Endodermal cell (in vitro differentiated cells): Measurements from ENCODE around the gene BCCIP. TPM values are rescaled to one million over a fixed set of nuclear protein-coding genes. Genes with fewer than 3 reads are reported as not detected.

Experiments
- DNase-seq: peaks from one replicate; pipeline ENCODE4 v3.0.0-alpha.2; 2017
- H3K27ac ChIP-seq: 2 replicates; pipeline ENCODE4 v1.5.1; 2013; ENCODE audit warnings: mild to moderate bottlenecking, low read depth, low read length, moderate library complexity
- H3K27me3 ChIP-seq: 2 replicates; pipeline ENCODE4 v1.6.1; 2013; ENCODE audit warnings: mild to moderate bottlenecking, low read length, moderate library complexity; ENCODE audit not compliant: insufficient read depth, control insufficient read depth, poor library complexity, severe bottlenecking
- H3K36me3 ChIP-seq: 2 replicates; pipeline ENCODE4 v1.7.0; 2013; ENCODE audit warnings: mild to moderate bottlenecking, low read length, moderate library complexity; ENCODE audit not compliant: control insufficient read depth, insufficient read depth
- H3K4me1 ChIP-seq: one replicate; pipeline ENCODE4 v1.7.0; 2013; ENCODE audit warnings: low read length; ENCODE audit not compliant: control insufficient read depth, insufficient read depth
- H3K4me3 ChIP-seq: 2 replicates; pipeline ENCODE4 v1.5.1; 2013; ENCODE audit warnings: mild to moderate bottlenecking, low read length, moderate library complexity
- H3K9ac ChIP-seq: 2 replicates; pipeline ENCODE4 v1.6.1; 2013; ENCODE audit warnings: mild to moderate bottlenecking, low read length, moderate library complexity; ENCODE audit not compliant: poor library complexity, severe bottlenecking; ENCODE audit errors: extremely low read depth
- H3K9me3 ChIP-seq: 2 replicates; pipeline ENCODE4 v1.6.1; 2013; ENCODE audit warnings: mild to moderate bottlenecking, low read length, moderate library complexity; ENCODE audit not compliant: control insufficient read depth
- H3K27ac Mint-ChIP-seq: 2 replicates; pipeline ENCODE4 v1.8.0; 2020; ENCODE audit warnings: mixed read lengths
- H3K27me3 Mint-ChIP-seq: 2 replicates; pipeline ENCODE4 v1.8.0; 2021; ENCODE audit warnings: mild to moderate bottlenecking, mixed read lengths; ENCODE audit not compliant: insufficient read depth
- H3K36me3 Mint-ChIP-seq: 2 replicates; pipeline ENCODE4 v1.8.0; 2020; ENCODE audit warnings: low read depth, mixed read lengths
- H3K4me1 Mint-ChIP-seq: 2 replicates; pipeline ENCODE4 v1.8.0; 2020; ENCODE audit warnings: mixed read lengths
- H3K4me3 Mint-ChIP-seq: 2 replicates; pipeline ENCODE4 v1.8.0; 2020; ENCODE audit warnings: mild to moderate bottlenecking, moderate library complexity, mixed read lengths
- H3K9me3 Mint-ChIP-seq: 2 replicates; pipeline ENCODE4 v1.8.0; 2020; ENCODE audit warnings: mild to moderate bottlenecking, mixed read lengths
- WGBS, 2 experiments: methylation state at CpG; one replicate each; pipeline versions ENCODE4 v1.1.5 to v1.1.7; 2013; ENCODE audit warnings: missing lambda C conversion rate in 2 of 2, mixed read lengths in 1 of 2; ENCODE audit not compliant: insufficient coverage in 1 of 2, insufficient read length in 1 of 2; 5-methylcytosine and 5-hydroxymethylcytosine counted together
- total RNA-seq, 2 donors: library from RNA; stranded (reverse); fragmentation: NEBNext Ultra II Directional in 1 of 2; extraction: Animal tissue kit (Norgen Biotek cat#: 25700) in 1 of 2; gene quantifications; 2 replicates in 1 of 2; 3 replicates in 1 of 2; pipeline ENCODE4 v1.2.1, GENCODE V29; 2021
- TF ChIP-seq, protein P1 (sequence below): fragments of 200-600 bp; sonication (generic); conservative IDR thresholded peaks from 2 replicates; pipeline ENCODE4 v1.5.0; 2021; ENCODE audit warnings: antibody characterized with exemption, mild to moderate bottlenecking

BCCIP gene
- total RNA-seq, 2 donors from 2014 or later, result 84.4 to 93.8 TPM

DNA sequence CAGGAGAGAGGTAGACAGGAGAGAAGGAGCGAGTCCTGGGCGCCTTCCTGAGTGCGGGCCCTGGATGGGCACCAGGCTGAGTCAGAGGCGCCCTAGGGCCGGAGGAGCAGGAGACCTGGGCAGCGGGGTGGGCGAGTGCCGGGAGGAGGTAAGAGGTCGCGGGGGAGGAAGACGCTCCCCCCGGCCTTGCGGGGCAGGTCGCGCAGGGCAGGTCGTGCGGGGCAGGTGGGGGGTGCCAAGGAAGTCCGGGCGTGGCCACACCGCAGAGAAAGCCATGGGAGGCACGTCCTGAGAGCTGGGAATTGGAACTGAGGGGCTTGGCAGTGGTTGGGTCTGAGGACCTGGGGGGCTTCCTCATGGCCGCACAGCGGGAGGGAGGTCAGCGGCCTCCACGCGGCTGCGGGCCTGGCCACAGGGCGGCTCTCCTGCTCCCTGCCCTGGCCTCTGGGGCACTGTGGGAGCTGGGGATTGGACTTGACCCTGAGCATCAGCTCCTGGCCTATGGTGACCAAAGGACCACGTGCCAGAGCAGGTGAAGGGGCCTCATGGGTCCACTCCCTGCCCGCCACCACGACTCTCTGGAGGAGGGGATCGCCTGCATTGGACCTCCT lies 48.7 kb upstream of the BCCIP start:
- DNase-seq, result no peak
- WGBS, 2 experiments, result 95 to 96% methylated on average over 24 to 32 of the region's 32 CpGs
- TF ChIP-seq, protein P1, sequence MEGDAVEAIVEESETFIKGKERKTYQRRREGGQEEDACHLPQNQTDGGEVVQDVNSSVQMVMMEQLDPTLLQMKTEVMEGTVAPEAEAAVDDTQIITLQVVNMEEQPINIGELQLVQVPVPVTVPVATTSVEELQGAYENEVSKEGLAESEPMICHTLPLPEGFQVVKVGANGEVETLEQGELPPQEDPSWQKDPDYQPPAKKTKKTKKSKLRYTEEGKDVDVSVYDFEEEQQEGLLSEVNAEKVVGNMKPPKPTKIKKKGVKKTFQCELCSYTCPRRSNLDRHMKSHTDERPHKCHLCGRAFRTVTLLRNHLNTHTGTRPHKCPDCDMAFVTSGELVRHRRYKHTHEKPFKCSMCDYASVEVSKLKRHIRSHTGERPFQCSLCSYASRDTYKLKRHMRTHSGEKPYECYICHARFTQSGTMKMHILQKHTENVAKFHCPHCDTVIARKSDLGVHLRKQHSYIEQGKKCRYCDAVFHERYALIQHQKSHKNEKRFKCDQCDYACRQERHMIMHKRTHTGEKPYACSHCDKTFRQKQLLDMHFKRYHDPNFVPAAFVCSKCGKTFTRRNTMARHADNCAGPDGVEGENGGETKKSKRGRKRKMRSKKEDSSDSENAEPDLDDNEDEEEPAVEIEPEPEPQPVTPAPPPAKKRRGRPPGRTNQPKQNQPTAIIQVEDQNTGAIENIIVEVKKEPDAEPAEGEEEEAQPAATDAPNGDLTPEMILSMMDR, result no peak

DNA sequence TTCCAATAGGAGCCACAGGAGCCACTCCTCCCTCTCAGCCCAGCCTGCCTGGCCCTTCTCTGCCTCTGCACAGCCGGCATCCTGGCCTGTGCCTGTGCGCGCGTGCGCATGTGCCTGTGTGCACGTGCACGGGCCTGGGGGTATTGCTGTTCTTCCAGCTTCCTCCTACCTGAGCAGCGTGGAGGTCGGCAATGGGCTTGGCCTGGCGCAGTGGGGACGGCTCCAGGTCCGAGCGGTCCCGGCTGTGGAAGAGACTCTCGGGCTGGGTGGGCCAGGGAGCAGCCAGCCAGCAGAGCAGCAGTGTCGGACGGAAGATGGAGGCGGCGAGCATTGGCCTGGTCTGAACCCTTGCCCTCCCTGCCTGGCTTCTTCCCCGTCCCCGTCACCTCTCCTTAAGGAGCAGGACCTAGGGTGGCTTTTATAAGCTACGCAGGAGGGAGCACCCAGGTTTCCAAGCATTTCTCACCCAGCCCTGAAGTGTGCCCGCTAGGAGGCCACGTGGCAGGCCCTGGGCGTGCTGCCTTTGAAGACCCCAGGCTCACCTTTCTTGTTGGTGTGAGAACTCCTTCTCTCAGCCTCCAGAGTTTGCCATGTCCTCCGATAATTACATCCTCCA lies 47.7 kb upstream of the BCCIP start, which contains the start of gene MMP21:
Gene MMP21 (minus strand): TSS at position 331 of the 616 bp plus-strand sequence. CDS start 0 bp downstream, at position 331.
- DNase-seq, result peak; percentile 45
- Mint-ChIP-seq H3K27me3 (peaks cover 3% of the 10 kb centered on the region), H3K9me3 (peaks cover 8% of the 10 kb centered on the region), H3K27ac (no peak within 1 kb of the TSS), H3K4me1 (no peaks in the 10 kb centered on the region), H3K4me3 (no peak within 1 kb of the TSS), H3K36me3 (no peaks in the 10 kb centered on the region)
- H3K27me3 ChIP-seq, result no peaks in the 10 kb centered on the region
- H3K4me3 ChIP-seq, result no peak within 1 kb of the TSS
- 95 to 100% methylated on average over 5 to 26 of the region's 26 CpGs for WGBS, 2 experiments
- no peaks in the 10 kb centered on the region for H3K4me1 ChIP-seq
- no peaks in the 10 kb centered on the region for H3K36me3 ChIP-seq
- no peak within 1 kb of the TSS for H3K9ac ChIP-seq
- peaks cover 8% of the 10 kb centered on the region for H3K9me3 ChIP-seq
- TF ChIP-seq, protein P1, result no peak
- no peak within 1 kb of the TSS for H3K27ac ChIP-seq

More for the DNA sequence above, 48.7 kb upstream of the BCCIP start:
- Histone ChIP-seq H3K9ac (no peak overlapping the region), H3K4me3 (no peak overlapping the region), H3K4me1 (no peaks in the 10 kb centered on the region), H3K27ac (no peak overlapping the region), H3K9me3 (peaks cover under 1% of the 10 kb centered on the region), H3K27me3 (no peaks in the 10 kb centered on the region), H3K36me3 (no peaks in the 10 kb centered on the region)
- Mint-ChIP-seq H3K4me3 (no peak overlapping the region), H3K9me3 (peaks cover 6% of the 10 kb centered on the region), H3K36me3 (no peaks in the 10 kb centered on the region), H3K27ac (no peak overlapping the region), H3K4me1 (no peaks in the 10 kb centered on the region), H3K27me3 (peaks cover 3% of the 10 kb centered on the region)

DNA sequence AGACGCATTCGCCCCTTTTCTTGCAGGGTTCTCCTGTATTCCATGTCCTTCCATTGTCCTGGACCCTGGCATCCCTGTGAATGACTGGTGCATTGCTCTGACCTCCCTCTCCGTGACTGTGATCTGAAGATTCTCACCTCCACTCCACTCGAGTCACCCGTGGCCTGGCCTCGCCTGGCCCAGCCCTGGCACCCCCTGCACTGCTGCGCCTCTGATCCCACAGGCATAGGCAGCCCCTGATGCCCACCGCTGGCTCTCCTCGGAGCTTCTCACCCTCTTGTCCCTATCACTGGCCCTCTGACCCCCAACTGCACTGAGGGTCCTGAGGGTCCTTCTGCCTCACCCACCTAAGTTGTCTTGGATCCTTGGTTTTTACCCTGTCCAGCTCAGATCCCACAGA lies 45.5 kb upstream of the BCCIP start:
- Mint-ChIP-seq H3K4me1 (no peaks in the 10 kb centered on the region), H3K36me3 (no peaks in the 10 kb centered on the region), H3K4me3 (no peak overlapping the region), H3K27me3 (peaks cover 3% of the 10 kb centered on the region), H3K9me3 (peaks cover 8% of the 10 kb centered on the region), H3K27ac (no peak overlapping the region)
- Histone ChIP-seq H3K4me3 (no peak overlapping the region), H3K9ac (no peak overlapping the region), H3K36me3 (no peaks in the 10 kb centered on the region), H3K27me3 (no peaks in the 10 kb centered on the region), H3K9me3 (peaks cover 8% of the 10 kb centered on the region), H3K27ac (no peak overlapping the region), H3K4me1 (no peaks in the 10 kb centered on the region)
- WGBS, 2 experiments, result 89 to 94% methylated on average over 7 to 9 of the region's 9 CpGs
- DNase-seq, result no peak
- TF ChIP-seq, protein P1, result no peak
